GM23338 (cell line): ENCODE data around the gene POLA2. TPM values are rescaled to one million over a fixed set of nuclear protein-coding genes. Genes with fewer than 3 reads are reported as not detected.

Source experiments
- ATAC-seq: fragments of 200-7000 bp; cut with Tn5 transposase; 3 replicates; pipeline ENCODE4 v1.9.1; 2020
- DNase-seq: peaks from one replicate; pipeline ENCODE4 v3.0.0-alpha.2; 2015; ENCODE audit warnings: low spot score
- H2AFZ ChIP-seq: fragments of 200-600 bp; sonication (generic); 2 replicates; pipeline ENCODE4 v1.8.0; 2016; ENCODE audit warnings: antibody characterized with exemption, mild to moderate bottlenecking, moderate library complexity
- H3F3A ChIP-seq: fragments of 200-600 bp; sonication (generic); replicated peaks from 2 replicates; pipeline ENCODE4 v1.8.0; 2017; ENCODE audit warnings: antibody characterized with exemption, mixed run types, low read depth
- H3K27ac ChIP-seq: fragments of 200-600 bp; sonication (generic); 2 replicates; pipeline ENCODE4 v1.6.1; 2016; ENCODE audit warnings: low read depth
- H3K27me3 ChIP-seq: fragments of 200-600 bp; sonication (generic); 2 replicates; pipeline ENCODE4 v1.8.0; 2016; ENCODE audit warnings: mild to moderate bottlenecking, mixed run types, moderate library complexity; ENCODE audit not compliant: insufficient read depth
- H3K36me3 ChIP-seq: fragments of 200-600 bp; sonication (generic); 2 replicates; pipeline ENCODE4 v1.8.0; 2016; ENCODE audit warnings: mild to moderate bottlenecking; ENCODE audit not compliant: insufficient read depth
- H3K4me1 ChIP-seq: fragments of 200-600 bp; sonication (generic); 2 replicates; pipeline ENCODE4 v1.8.0; 2016; ENCODE audit warnings: mild to moderate bottlenecking, moderate library complexity; ENCODE audit not compliant: insufficient read depth
- H3K4me2 ChIP-seq: fragments of 200-600 bp; sonication (generic); 2 replicates; pipeline ENCODE4 v1.7.1; 2017; ENCODE audit warnings: mixed run types
- H3K4me3 ChIP-seq: fragments of 200-600 bp; sonication (generic); 2 replicates; pipeline ENCODE4 v1.6.1; 2016; ENCODE audit warnings: mixed run types
- H3K79me2 ChIP-seq: fragments of 200-600 bp; sonication (generic); replicated peaks from 2 replicates; pipeline ENCODE4 v1.8.0; 2017; ENCODE audit warnings: mild to moderate bottlenecking; ENCODE audit not compliant: insufficient read depth
- H3K9me2 ChIP-seq: fragments of 200-600 bp; sonication (generic); 2 replicates; pipeline ENCODE4 v1.8.0; 2017; ENCODE audit not compliant: insufficient read depth
- H4K20me1 ChIP-seq: fragments of 200-600 bp; sonication (generic); replicated peaks from 2 replicates; pipeline ENCODE4 v1.8.0; 2017; ENCODE audit warnings: mild to moderate bottlenecking; ENCODE audit not compliant: insufficient read depth
- H3K27ac Mint-ChIP-seq: 2 replicates; pipeline ENCODE4 v1.8.0; 2020; ENCODE audit warnings: inconsistent platforms, mild to moderate bottlenecking, moderate library complexity, mixed read lengths
- H3K27me3 Mint-ChIP-seq: 3 replicates; pipeline ENCODE4 v1.8.0; 2022; ENCODE audit warnings: low read depth, mild to moderate bottlenecking, moderate library complexity, mixed read lengths, inconsistent platforms; ENCODE audit not compliant: insufficient read depth, poor library complexity
- H3K36me3 Mint-ChIP-seq: 3 replicates; pipeline ENCODE4 v1.8.0; 2021; ENCODE audit warnings: low read depth, mild to moderate bottlenecking, inconsistent platforms, moderate library complexity, mixed read lengths
- H3K4me1 Mint-ChIP-seq: 3 replicates; pipeline ENCODE4 v1.8.0; 2020; ENCODE audit warnings: mild to moderate bottlenecking, inconsistent platforms, mixed read lengths
- H3K4me3 Mint-ChIP-seq: 3 replicates; pipeline ENCODE4 v1.8.0; 2021; ENCODE audit warnings: moderate library complexity, mild to moderate bottlenecking, inconsistent platforms, mixed read lengths
- H3K9me3 Mint-ChIP-seq: 3 replicates; pipeline ENCODE4 v1.8.0; 2020; ENCODE audit warnings: moderate library complexity, mild to moderate bottlenecking, inconsistent platforms, mixed read lengths
- CREB1 ChIP-seq: fragments of 250-450 bp; sonication (Bioruptor Pico); IDR thresholded peaks from 2 replicates; pipeline ENCODE4 v1.5.0; 2020; ENCODE audit warnings: low read depth, mild to moderate bottlenecking, moderate library complexity
- CTCF ChIP-seq, 2 experiments: fragments of 200-600 bp in 1 of 2; sonication (generic) in 1 of 2; conservative IDR thresholded peaks; 2 replicates each; pipeline versions ENCODE4 v1.5.1 to v1.6.1; 2016 to 2017; ENCODE audit warnings: antibody characterized with exemption in 2 of 2, low read depth in 2 of 2, mild to moderate bottlenecking in 2 of 2, moderate library complexity in 1 of 2
- ETS1 ChIP-seq: IDR thresholded peaks from 2 replicates; pipeline ENCODE4 v1.6.1; 2016; ENCODE audit warnings: antibody characterized with exemption
- EZH2 ChIP-seq: fragments of 200-600 bp; sonication (generic); IDR thresholded peaks from one replicate; pipeline ENCODE4 v1.8.0; 2017; ENCODE audit warnings: antibody characterized with exemption, mild to moderate bottlenecking, low read depth; ENCODE audit not compliant: unreplicated experiment
- NANOG ChIP-seq: IDR thresholded peaks from 2 replicates; pipeline ENCODE4 v1.6.1; 2016; ENCODE audit warnings: antibody characterized with exemption, borderline replicate concordance
- REST ChIP-seq: IDR thresholded peaks from one replicate; pipeline ENCODE4 v1.6.1; 2018; ENCODE audit warnings: antibody characterized with exemption; ENCODE audit not compliant: unreplicated experiment
- ZNF114 ChIP-seq: fragments of 250-450 bp; sonication (Bioruptor Pico); IDR thresholded peaks from 2 replicates; pipeline ENCODE4 v1.5.0; 2020; ENCODE audit warnings: mild to moderate bottlenecking, moderate library complexity
- ZNF331 ChIP-seq: fragments of 250-450 bp; sonication (Bioruptor Pico); IDR thresholded peaks from 2 replicates; pipeline ENCODE4 v1.5.0; 2020; ENCODE audit warnings: low read depth, mild to moderate bottlenecking, moderate library complexity
- polyA plus RNA-seq: library from polyadenylated mRNA; unstranded; fragments of >200 nt; fragmentation: Nextera tagmentation; extraction: Ambion mirVana; gene quantifications from 2 replicates; pipeline ENCODE4 v1.2.1, GENCODE V29; 2016
- total RNA-seq: library from RNA; depleted of rRNA; stranded (reverse); fragments of >200 nt; shearing (Covaris generic); gene quantifications from 2 replicates; pipeline ENCODE4 v1.2.3, GENCODE V29; 2014

POLA2 gene
- total and polyA plus RNA-seq, 2 experiments from 2014 or later, result 22.5 to 30.4 TPM

GRCh38 chr11:65315866-65316226 lies 54.1 kb downstream of the POLA2 start:
- H3K9me3 Mint-ChIP-seq, result no peaks in the 10 kb centered on the region
- Histone ChIP-seq H3K79me2 (peaks cover 44% of the 10 kb centered on the region), H3K9me2 (no peaks in the 10 kb centered on the region), H3K4me3 (peak overlapping the region; percentile 98), H3K27me3 (peaks cover 14% of the 10 kb centered on the region), H3F3A (peaks cover 21% of the 10 kb centered on the region), H3K4me2 (peak overlapping the region; percentile 99), H3K36me3 (no peaks in the 10 kb centered on the region), H2AFZ (no peak overlapping the region), H4K20me1 (peaks cover 11% of the 10 kb centered on the region), H3K4me1 (peaks cover 49% of the 10 kb centered on the region), H3K27ac (peak overlapping the region; percentile 88)
- no peak for TF ChIP-seq CREB1 (CRISPR knock-in tag)
- TF ChIP-seq CTCF (conservative IDR thresholded peaks at IDR 0.05; ENCODE audit: low read depth in 2 of 2), result no peak; a peak in 1 of 4 replicates
- TF ChIP-seq ZNF114 (CRISPR knock-in tag), result no peak
- TF ChIP-seq ZNF331 (CRISPR knock-in tag), result no peak
- H3K4me3 Mint-ChIP-seq, result peak overlapping the region; percentile 76
- ATAC-seq, result no peak
- no peak for DNase-seq
- peaks cover 41% of the 10 kb centered on the region for H3K4me1 Mint-ChIP-seq
- peaks cover 8% of the 10 kb centered on the region for H3K36me3 Mint-ChIP-seq
- peak overlapping the region; percentile 66; the same call in 1 of the 2 replicates for H3K27ac Mint-ChIP-seq
- peaks cover 39% of the 10 kb centered on the region for H3K27me3 Mint-ChIP-seq

- DNase-seq, result peak; percentile 64
- peak overlapping the region; percentile 98 for H3K4me3 ChIP-seq
- peaks cover 14% of the 10 kb centered on the region for H3K27me3 ChIP-seq
- Mint-ChIP-seq H3K36me3 (peaks cover 12% of the 10 kb centered on the region), H3K27me3 (peaks cover 36% of the 10 kb centered on the region), H3K9me3 (no peaks in the 10 kb centered on the region), H3K4me1 (peaks cover 41% of the 10 kb centered on the region), H3K27ac (peak overlapping the region; percentile 82), H3K4me3 (peak overlapping the region; percentile 76)
- H4K20me1 ChIP-seq, result peaks cover 11% of the 10 kb centered on the region
- H3K36me3 ChIP-seq, result no peaks in the 10 kb centered on the region
- ATAC-seq, result no peak
- H3K79me2 ChIP-seq, result peaks cover 44% of the 10 kb centered on the region
- peaks cover 17% of the 10 kb centered on the region for H3F3A ChIP-seq
- H3K4me1 ChIP-seq, result peaks cover 49% of the 10 kb centered on the region
- H3K4me2 ChIP-seq, result peak overlapping the region; percentile 99
- H2AFZ ChIP-seq, result no peak overlapping the region
- H3K9me2 ChIP-seq, result no peaks in the 10 kb centered on the region
- peak overlapping the region; percentile 88 for H3K27ac ChIP-seq
- no peak for TF ChIP-seq EZH2
- TF ChIP-seq ETS1, result no peak
- TF ChIP-seq NANOG, result no peak
- TF ChIP-seq CREB1 (CRISPR knock-in tag), result no peak
- TF ChIP-seq REST, result no peak
- TF ChIP-seq ZNF331 (CRISPR knock-in tag), result no peak
- TF ChIP-seq ZNF114 (CRISPR knock-in tag), result no peak
- TF ChIP-seq CTCF (conservative IDR thresholded peaks at IDR 0.05; ENCODE audit: low read depth in 2 of 2), result no peak
These were observed 54.7 kb downstream of the POLA2 start for GRCh38 chr11:65316227-65317024.
